Chondrocyte (in vitro differentiated cells): ENCODE measurements around the gene TM9SF2. TPM values are rescaled to one million over a fixed set of nuclear protein-coding genes. Genes with fewer than 3 reads are reported as not detected.

Source experiments
- DNase-seq: peaks from one replicate; pipeline ENCODE4 v3.0.0; 2021; ENCODE audit warnings: mixed read lengths, low spot score
- H3K27ac Mint-ChIP-seq: one replicate; pipeline ENCODE4 v1.8.0; 2021; ENCODE audit warnings: mild to moderate bottlenecking, moderate library complexity, mixed read lengths; ENCODE audit not compliant: unreplicated experiment
- H3K27me3 Mint-ChIP-seq: 2 replicates; pipeline ENCODE4 v1.8.0; 2021; ENCODE audit warnings: low read depth, mixed read lengths
- H3K36me3 Mint-ChIP-seq: 2 replicates; pipeline ENCODE4 v1.8.0; 2021; ENCODE audit warnings: low read depth, mixed read lengths
- H3K4me1 Mint-ChIP-seq: 2 replicates; pipeline ENCODE4 v1.8.0; 2021; ENCODE audit warnings: low read depth, mild to moderate bottlenecking, mixed read lengths
- H3K4me3 Mint-ChIP-seq: one replicate; pipeline ENCODE4 v1.8.0; 2021; ENCODE audit warnings: mild to moderate bottlenecking, moderate library complexity, mixed read lengths; ENCODE audit not compliant: unreplicated experiment
- H3K9me3 Mint-ChIP-seq: 2 replicates; pipeline ENCODE4 v1.8.0; 2021; ENCODE audit warnings: low read depth, mixed read lengths
- total RNA-seq: library from RNA; stranded (reverse); gene quantifications from 3 replicates; pipeline ENCODE4 v1.2.1, GENCODE V29; 2021
- TF ChIP-seq, protein P1 (sequence below): fragments of 200-600 bp; sonication (generic); IDR thresholded peaks from 2 replicates; pipeline ENCODE4 v1.5.0; 2021; ENCODE audit warnings: antibody characterized with exemption, mild to moderate bottlenecking, moderate library complexity

Gene TM9SF2
- total RNA-seq, 1 donor from 2014 or later: 125 TPM

- no peaks in the 10 kb centered on the region for H3K9me3 Mint-ChIP-seq
- H3K27me3 Mint-ChIP-seq: no peaks in the 10 kb centered on the region
- DNase-seq: no peak
- no peak overlapping the region for H3K4me3 Mint-ChIP-seq
- H3K4me1 Mint-ChIP-seq: peaks cover 14% of the 10 kb centered on the region
- peak overlapping the region; percentile 3 for H3K27ac Mint-ChIP-seq
- peaks cover 29% of the 10 kb centered on the region for H3K36me3 Mint-ChIP-seq
- TF ChIP-seq, protein P1, sequence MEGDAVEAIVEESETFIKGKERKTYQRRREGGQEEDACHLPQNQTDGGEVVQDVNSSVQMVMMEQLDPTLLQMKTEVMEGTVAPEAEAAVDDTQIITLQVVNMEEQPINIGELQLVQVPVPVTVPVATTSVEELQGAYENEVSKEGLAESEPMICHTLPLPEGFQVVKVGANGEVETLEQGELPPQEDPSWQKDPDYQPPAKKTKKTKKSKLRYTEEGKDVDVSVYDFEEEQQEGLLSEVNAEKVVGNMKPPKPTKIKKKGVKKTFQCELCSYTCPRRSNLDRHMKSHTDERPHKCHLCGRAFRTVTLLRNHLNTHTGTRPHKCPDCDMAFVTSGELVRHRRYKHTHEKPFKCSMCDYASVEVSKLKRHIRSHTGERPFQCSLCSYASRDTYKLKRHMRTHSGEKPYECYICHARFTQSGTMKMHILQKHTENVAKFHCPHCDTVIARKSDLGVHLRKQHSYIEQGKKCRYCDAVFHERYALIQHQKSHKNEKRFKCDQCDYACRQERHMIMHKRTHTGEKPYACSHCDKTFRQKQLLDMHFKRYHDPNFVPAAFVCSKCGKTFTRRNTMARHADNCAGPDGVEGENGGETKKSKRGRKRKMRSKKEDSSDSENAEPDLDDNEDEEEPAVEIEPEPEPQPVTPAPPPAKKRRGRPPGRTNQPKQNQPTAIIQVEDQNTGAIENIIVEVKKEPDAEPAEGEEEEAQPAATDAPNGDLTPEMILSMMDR: no peak
Observed at GRCh38 chr13:99558570-99559180, 57.4 kb downstream of the TM9SF2 start.

GRCh38 chr13:99559560-99559959, 58.3 kb downstream of the TM9SF2 start:
- H3K4me1 Mint-ChIP-seq: peaks cover 14% of the 10 kb centered on the region
- peak overlapping the region; percentile 29 for H3K27ac Mint-ChIP-seq
- H3K9me3 Mint-ChIP-seq: no peaks in the 10 kb centered on the region
- no peaks in the 10 kb centered on the region for H3K27me3 Mint-ChIP-seq
- no peak for DNase-seq
- H3K36me3 Mint-ChIP-seq: peaks cover 27% of the 10 kb centered on the region
- TF ChIP-seq, protein P1: no peak
- H3K4me3 Mint-ChIP-seq: no peak overlapping the region

- no peak for DNase-seq
- H3K4me3 Mint-ChIP-seq: no peak overlapping the region
- no peak overlapping the region for H3K27ac Mint-ChIP-seq
- TF ChIP-seq, protein P1: no peak
- H3K36me3 Mint-ChIP-seq: peaks cover 28% of the 10 kb centered on the region
- H3K4me1 Mint-ChIP-seq: peaks cover 9% of the 10 kb centered on the region
- H3K27me3 Mint-ChIP-seq: no peaks in the 10 kb centered on the region
- H3K9me3 Mint-ChIP-seq: peaks cover 2% of the 10 kb centered on the region
Observed at GRCh38 chr13:99563404-99563803, 62.1 kb downstream of the TM9SF2 start.

- no peak overlapping the region for H3K27ac Mint-ChIP-seq
- H3K36me3 Mint-ChIP-seq: peaks cover 26% of the 10 kb centered on the region
- DNase-seq: no peak
- no peak overlapping the region for H3K4me3 Mint-ChIP-seq
- no peaks in the 10 kb centered on the region for H3K4me1 Mint-ChIP-seq
- peaks cover 11% of the 10 kb centered on the region for H3K9me3 Mint-ChIP-seq
- TF ChIP-seq, protein P1: no peak
- no peaks in the 10 kb centered on the region for H3K27me3 Mint-ChIP-seq
Observed at GRCh38 chr13:99564386-99564785, 63.1 kb downstream of the TM9SF2 start.

DNA sequence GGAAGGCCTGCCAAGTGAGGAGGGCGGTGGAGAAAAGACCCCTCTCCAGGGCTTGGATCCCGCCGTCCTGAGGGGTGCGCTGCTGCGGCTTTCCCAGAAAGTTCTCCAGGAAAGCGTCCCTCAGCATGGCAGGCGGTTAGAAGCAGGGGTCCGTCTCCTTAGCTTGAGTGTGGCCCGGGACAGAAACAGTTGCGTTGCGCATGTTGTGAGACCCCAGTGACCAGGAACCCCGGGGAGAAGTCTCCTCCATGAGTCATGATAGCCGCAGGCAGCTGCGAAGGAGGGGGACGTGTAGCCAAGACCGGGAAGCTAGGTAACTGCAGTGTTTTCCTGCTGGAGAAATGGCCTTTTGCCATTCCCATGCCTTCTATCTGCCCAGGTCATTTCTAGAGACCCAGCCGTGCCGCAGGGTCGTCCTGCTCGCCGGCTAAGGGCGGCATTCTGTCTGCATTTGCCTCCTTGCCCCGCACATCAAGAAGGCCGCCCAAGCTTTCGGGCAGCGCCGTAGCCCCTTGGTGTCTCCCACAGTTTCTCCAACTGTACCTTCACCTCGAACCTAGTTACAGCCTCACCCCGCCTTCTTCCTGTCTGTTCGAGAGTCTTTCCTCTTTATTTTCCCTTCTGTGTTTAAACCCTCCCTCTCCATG, 64.3 kb downstream of the TM9SF2 start:
- no peak for DNase-seq
- Mint-ChIP-seq H3K9me3 (peaks cover 11% of the 10 kb centered on the region), H3K4me3 (no peak overlapping the region), H3K27ac (no peak overlapping the region), H3K36me3 (peaks cover 23% of the 10 kb centered on the region), H3K4me1 (no peaks in the 10 kb centered on the region), H3K27me3 (no peaks in the 10 kb centered on the region)
- TF ChIP-seq, protein P1: no peak
